ENCODE measurements around the gene CDC42SE2.

DNA sequence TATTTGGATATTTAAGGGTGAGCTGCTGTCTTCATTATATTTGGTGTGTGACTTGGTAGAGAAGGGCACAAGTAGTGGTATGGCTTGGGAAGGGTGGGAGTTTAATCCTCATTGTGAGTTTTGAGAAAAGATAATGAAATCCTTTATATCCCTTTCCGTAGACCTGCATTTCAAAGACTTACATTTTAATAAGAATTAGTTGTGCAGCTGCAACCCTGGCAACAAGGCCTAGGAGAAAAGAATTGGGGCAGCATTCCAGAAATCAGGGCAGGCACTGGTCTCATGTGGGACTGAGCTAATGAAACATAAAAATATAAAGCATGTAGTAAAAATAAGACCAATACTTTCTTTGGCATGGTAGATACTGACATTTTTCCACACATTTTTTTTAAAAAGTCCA, 60.5 kb downstream of the CDC42SE2 start:
- TF ChIP-seq, protein P1, sequence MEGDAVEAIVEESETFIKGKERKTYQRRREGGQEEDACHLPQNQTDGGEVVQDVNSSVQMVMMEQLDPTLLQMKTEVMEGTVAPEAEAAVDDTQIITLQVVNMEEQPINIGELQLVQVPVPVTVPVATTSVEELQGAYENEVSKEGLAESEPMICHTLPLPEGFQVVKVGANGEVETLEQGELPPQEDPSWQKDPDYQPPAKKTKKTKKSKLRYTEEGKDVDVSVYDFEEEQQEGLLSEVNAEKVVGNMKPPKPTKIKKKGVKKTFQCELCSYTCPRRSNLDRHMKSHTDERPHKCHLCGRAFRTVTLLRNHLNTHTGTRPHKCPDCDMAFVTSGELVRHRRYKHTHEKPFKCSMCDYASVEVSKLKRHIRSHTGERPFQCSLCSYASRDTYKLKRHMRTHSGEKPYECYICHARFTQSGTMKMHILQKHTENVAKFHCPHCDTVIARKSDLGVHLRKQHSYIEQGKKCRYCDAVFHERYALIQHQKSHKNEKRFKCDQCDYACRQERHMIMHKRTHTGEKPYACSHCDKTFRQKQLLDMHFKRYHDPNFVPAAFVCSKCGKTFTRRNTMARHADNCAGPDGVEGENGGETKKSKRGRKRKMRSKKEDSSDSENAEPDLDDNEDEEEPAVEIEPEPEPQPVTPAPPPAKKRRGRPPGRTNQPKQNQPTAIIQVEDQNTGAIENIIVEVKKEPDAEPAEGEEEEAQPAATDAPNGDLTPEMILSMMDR (conservative IDR thresholded peaks at IDR 0.05 in 1 of 2, IDR thresholded peaks at IDR 0.05 in 1 of 2; ENCODE audit: extremely low read depth in 1 of 2, insufficient read depth in 1 of 2, low read depth in 1 of 2, low read length in 2 of 2) = no peak
- TF ChIP-seq EZH2 (IDR thresholded peaks at IDR 0.05; ENCODE audit: borderline replicate concordance, low read length) = no peak
